NCI-H524 (cell line): Measurements from ENCODE around the gene CHAT.
A peak's percentile ranks its signal among the peaks of the same experiment; 100 is the strongest.

Source experiments
- DNase-seq, 2 experiments: peaks; one replicate each; lab custom pipeline; 2025; lab: John Stamatoyannopoulos, UW

CHAT gene

DNA sequence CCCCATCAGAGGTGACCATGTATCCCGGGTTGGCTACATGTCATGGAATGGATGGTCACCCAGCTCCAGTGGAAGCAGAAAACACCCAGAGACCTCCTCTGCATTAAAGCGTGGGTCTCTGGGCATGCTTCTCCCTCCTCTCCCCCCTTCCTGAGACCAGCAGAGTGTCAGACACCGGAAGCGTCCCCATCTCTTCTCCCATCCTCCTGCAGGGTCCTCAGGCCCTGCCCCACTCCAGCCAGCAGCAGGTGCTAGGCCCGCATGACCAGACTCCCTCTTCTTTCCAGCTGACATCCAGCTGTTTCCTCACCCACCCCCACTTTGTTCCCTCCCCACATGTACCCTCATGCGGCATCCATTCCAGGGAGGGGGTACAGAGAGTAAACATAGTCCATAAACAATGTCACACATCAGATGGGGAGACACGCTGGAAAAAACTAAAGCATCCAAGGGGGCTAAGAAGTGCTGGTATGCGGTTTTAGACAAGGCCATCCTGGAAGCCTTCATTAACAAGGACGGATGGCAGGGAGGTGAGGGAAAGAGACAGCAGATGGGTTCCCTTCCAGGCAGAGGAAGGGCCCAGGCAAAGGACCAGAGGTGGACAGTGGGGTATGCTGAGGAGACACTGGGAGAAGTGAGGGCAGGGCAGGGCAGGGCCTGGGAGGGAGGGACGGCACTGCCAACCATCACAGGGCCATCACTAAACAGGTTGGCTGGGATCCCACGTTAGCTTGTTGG is 16.2 kb upstream of the CHAT start:
- no peak for DNase-seq

DNA sequence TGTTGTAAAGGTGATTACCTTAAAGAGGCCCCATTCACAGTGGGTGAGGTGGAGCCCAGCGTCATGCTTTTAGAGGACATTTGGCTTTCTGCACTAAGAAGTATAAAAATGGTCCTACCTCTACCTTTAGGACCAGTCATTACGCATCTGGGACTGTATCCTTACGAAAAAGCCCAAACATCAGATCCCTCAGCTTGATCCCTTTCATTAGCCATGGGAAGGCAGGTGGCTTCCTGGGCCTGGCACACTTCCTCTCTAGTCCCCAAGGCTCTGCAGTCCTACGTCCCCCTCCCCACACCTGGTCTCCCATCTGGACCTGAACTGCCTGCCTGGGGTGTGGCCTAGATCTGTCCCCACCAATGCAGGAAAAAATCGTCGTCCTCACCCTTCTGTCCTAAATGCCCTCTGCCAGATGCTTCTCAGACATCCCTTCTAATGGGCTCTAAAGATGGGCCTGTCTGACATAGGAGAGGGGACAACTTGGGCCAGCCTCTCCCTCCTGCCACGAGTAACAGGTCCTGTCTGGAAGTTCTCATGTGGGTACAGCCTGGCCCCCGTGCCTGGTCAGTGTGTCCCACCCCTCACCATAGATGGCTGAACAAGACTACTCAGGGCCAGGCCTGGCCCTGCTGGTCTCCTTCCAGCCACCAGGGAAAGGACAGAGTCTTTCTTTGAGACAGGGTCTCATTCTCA is 15.5 kb upstream of the CHAT start:
- peak in 1 of 2 experiments; percentile 27 for DNase-seq

DNA sequence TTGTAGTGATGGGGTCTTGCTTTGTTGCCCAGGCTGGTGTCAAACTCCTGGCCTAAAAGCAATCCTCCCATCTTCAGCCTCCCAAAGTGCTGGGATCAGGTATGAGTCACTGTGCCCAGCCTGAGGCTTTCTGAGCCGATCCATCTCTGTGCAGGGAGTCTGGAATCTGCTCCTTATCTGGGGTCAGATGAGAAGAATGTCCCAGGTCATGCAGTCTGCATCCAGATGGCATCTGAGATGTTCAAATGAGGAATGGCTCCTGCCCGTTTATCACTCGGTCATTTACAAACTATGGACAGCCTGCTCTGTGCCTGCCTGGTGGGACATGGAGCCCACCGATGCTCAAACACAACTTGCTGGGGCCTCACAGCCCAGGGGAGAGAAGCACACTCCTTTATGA is 14.9 kb upstream of the CHAT start:
- DNase-seq = no peak

DNA sequence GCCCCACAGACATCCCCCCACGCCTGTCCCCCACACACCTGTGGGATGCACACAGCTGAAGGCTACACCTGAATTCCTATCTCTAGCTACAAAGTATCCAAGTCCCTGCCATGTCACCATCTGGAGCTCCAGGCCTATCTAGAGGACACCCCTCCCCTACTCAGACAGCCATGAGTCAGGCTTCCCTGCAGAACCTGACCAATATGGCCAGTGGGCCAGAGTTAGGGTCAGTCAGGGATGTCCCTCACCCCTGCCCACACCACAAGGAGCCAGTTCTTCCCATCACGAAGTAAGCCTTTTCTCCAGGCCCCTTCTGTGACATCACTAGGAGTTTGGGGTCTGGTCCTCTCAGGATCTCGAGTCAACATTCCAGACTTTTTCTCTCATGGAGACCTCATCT is 14.3 kb upstream of the CHAT start:
- DNase-seq = no peak

DNA sequence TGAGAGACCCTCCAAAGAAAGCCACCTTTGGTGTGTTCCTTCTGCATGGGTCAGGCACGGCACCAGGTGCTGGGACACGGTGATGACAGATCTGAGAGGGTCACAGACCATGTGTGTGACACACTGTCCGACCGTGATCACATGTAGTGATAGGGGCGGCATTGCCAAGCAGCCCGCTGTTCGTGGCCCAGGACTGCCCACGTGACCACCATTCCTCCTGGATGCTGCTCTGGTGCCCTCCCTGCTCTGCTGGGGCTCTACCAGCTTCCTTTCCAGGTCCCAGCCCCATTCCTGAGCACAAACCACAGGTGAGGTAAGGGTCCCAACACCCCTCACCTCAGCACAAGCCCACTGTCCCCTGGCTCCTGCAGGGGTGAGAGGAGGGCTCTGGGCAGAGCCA is 13.8 kb upstream of the CHAT start:
- no peak for DNase-seq

DNA sequence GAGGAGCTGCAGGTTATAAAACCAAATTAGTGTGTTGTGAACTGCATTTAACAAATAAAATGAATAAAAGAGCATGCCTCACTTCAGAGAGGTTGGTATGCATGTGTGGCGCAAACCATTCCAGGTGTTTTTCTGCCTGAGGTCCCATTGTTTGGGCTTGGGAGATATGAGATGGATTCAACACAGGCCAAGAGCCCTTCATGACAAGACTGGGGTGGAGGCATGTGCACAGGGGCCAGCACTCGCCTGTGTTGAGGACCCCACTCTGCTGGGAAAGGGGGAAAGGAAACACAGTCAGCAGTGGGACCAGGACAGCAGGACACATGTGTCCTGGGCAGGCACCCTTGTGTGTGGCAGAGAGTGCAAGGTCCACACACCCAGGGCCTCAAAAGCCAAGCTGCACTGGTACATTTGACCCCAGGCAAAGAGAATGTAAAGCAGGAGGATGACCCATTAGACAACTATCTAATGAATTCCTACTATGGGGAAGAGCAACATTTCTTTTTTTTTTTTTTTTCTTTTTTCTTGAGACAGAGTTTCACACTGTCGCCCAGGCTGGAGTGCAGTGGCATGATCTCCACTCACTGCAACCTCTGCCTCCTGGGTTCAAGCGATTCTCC is 12.9 kb upstream of the CHAT start:
- DNase-seq = no peak

DNA sequence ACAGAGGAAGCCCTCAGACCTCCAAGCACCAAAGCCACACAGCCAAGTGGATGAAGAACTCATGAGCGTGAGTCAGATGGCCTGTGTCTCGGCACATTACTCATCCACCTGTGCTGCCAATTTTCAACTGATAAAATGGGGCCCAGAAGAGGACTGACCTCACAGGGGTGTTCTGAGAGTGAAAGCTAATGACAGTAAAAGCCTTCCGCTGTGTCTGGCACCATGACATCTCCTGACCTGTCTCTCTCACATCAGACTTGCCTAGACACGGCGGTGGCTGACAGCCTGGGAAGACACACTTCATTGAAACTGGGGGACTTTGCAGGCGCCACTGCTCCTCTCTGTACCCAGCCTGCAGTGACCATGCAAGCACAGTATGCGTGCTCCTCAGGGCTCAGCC is 12.0 kb upstream of the CHAT start:
- no peak for DNase-seq

DNA sequence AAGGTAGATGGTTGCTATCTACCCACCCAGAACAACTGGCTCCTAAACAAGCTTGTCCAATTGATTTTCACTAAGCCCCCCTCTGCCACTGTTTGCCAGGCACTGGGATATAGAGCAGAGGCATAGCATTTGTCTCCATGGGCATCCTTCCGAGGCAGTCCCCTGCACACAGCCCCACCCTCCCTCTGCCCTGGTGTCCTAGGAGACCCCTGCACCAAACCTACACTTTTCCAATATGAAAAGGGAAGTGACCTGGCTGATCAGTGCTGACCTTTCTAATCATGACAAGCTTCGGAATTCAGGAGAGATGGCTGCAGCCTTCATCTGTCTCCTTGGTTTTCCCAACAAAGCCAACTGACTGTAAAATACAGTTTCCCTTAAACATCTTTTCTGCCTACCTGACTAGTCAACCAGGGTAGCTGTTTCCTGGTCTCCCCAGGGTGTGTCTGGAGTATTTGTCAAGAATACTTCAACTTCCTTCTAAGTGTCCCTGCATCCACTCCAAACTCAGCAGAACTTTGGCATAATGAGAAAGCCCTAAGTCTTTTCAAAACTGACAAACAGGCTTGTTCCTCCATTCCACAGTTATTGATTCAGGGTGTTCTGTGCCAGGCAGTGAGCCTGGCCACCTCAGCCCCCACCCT is 11.3 kb upstream of the CHAT start:
- no peak for DNase-seq

DNA sequence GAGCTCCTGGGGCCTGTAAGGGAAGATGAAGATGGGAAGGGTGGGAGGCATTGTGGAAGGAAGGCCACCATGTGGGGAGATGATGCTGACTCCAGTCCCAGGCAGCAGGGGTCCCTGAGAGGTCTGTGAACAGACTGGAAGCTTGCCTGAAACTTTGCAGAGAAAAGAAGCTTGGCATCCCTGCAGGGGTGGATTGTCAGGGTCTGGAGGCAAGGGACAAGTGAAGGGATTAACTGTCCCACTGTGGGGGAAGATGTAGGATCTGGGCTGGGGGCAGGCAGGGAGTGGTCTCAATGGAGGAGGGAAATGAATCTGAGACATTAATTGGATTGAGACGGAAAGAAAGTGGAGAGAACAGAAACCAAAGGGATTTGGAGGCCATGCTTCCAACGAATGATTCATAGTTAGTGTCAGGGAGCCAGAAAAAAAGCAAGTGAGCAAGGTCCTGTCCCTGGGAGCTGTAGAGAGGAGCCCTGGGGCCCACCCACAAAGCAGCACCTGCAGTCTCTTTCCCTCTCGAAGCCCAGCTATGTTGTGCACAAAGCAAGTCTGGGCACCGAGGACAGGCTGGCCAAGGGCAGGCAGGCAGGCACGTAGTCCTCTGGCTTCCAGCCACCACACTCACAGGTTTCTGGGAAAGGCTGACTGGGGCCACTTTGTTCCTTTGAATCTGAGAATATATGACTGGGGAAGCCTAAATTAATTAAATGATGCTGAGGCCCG is 8.5 kb upstream of the CHAT start:
- DNase-seq = no peak

DNA sequence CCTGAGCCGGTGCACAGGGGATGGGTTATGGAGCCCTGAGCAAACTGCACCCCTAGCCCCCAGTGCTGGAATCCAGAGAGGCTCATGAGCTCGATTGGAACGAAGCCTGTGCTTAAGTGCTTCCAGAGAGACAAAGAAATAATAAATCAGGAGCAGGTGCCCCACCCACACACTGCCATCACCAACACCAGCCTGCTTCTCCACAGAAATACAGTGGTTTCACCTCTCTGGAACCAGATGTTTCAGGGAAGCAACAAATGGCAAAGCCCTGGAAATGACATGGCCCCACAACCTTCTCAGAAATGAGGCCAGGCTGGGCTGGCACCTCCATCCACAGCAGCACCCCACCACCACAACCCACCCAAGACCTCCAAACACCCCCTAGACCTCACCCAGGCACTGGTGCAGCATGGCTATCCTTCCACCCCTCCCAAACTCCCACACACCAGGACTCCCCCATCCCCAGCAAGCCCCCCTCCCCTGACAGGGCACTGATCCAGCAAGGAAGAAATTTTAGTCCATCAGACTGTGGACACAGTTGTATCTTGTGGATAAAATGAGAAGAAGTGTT is 7.8 kb upstream of the CHAT start:
- DNase-seq = no peak

DNA sequence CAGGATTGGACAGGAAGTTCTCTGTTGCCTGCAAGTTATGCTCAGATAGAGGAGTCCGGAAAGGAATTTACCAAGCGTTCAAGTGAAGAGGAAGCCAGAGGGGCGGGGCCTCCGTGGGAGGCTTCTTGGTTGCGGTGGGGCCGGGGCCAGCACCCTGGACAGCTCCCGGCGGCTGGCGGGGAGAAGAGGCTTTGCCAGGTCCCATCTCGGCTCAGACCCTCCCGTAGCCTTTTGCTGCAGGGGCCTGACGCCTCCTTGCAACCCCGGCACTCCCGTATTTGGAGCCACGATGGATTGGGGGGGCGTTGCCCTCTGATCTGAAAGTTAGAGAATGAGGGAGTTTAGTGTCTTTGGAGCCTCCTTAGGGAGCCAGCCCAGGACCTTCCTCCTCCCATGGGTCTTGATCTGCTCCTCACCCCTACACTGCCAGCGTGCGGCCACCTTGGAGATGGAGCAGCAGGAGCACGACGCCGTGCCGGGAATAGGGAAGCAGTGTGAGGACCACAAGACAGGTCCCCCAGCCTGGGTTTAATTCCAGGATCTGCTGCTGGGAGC is 6.8 kb upstream of the CHAT start:
- DNase-seq = no peak

DNA sequence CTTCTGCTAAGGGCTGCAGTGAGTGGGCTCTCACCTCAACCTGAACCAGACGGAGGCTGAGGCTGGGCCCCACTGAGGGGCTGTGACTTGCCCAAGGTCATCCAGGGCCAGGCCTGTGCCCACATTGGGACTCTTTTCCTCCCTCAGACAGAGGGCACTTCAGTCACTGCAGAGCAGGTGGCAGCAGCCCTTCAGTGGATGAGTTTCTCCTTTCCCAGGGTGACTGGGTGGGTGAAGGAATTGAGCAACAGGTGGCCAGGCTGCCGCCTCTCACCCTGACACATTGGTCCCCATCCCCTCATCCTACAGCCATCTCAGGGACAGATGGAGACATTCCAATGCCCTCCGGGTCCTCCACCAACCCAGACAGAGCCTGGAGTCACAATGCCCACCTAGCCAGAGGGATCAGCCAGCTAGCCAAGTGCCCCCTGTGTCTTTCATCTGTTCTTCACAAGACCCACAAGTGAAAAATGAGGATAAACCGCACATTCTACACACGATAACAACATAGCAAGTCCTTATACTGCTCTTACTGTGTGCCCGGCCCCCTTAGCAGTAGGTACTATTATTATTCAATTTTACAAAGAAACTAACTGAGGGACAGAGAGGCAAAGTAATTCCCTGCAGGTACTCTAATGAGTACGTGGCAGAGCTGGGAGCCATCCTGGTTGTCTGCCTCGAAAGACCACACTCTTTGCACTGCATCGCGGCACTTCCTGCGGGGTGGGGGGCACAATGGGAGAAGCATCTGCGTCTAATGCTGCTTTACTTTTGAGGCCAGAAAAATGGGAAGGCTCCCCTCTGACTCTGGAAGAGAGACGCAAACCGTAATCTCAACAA is 5.5 kb upstream of the CHAT start:
- DNase-seq = peak; percentile 54 to 61

DNA sequence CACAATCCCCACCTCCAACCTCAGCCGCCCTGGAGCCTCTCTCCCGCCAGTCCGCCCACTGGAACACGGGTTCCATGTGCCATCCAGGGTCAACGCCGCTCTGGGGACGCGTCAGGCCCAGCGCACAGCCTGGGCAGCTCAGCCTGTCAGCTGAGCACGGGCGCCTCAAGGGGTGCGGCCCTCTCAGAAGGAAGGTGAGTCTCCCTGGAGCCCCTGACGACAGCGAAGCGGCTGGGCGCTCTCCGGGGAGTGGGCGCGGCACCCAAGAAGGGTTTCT is 4.9 kb upstream of the CHAT start:
- DNase-seq = no peak

DNA sequence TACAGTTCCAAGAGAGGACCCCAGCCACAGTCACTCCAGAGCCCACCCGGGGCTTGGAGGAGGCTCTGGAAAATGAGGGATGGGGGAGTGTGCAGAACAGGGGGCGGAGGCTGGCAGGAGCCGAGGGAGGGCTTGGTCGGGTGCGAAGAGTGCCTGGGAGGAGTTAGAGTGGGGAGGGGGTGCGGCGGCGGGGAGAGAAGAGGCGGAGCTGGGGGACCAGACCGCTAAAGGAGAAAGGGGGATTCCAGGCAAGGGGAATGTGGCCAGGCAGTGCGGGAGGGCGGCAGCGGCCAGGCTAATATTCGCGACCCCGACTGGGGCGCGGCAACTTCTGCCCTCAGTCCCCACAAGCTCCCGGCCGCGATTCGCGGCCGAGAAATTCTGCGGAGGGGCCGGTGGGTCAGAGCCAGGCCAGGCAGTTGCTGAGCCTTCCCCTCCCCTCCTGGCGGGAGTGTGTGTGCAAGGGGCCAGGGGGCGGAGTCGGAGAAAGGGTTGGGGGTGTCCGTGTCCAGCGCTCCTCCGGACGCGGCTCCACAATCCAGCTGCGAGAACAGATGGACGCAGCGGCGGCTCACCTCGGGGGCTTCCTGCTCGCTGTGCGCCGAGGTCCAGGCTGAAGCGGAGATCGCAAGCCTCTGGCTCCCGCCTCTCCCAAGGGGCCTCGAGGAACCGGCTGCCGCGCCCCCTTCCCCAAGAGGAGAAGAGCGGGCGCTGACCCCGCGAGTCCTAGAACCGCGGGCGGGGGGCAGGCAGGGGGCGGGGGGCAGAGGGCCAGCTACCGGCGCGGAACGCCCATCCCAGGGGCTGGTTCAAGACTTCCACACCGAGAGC is 4.3 kb upstream of the CHAT start:
- DNase-seq = no peak

DNA sequence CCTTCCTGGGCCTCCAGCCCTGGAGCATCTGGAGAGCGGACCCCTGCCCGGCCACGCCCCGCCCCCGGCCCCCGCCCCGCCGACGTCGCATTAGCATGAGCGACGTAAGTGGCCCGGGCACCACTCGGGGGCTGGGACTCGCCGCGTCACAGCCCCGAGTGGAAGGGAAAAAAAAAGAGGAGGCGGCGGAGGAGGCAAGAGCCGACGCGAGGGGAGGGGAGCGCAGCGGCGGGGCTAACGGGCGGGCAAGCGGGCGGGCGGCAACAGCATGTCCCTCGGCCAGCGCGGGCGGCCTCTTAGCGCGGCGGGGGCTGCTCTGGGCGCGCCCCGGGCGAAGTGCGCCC is 3.8 kb upstream of the CHAT start, which contains the start of gene SLC18A3:
TSS of gene SLC18A3 (plus strand) at position 197 of the 344 bp plus-strand sequence. CDS start 431 bp downstream, outside the sequence.
- DNase-seq = no peak

DNA sequence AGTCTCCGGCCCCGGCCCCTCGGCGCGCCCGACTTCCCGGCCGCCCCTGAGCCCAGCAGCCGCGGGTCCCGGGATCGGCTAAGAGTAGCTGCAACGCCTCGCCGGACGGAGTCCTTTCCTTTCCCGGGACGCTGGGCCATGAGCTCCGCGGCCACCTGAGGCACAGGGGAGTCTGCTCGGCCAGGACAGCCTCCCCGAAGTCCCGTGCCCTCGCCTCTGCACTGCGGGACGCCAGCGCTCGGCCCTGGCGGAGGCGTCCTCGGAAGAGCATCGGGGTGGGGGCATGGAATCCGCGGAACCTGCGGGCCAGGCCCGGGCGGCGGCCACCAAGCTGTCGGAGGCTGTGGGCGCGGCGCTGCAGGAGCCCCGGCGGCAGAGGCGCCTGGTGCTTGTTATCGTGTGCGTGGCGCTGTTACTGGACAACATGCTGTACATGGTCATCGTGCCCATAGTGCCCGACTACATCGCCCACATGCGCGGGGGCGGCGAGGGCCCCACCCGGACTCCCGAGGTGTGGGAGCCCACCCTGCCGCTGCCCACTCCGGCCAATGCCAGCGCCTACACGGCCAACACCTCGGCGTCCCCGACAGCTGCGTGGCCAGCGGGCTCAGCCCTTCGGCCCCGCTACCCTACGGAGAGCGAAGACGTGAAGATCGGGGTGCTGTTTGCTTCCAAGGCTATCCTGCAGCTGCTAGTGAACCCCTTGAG is 3.2 kb upstream of the CHAT start:
- no peak for DNase-seq

DNA sequence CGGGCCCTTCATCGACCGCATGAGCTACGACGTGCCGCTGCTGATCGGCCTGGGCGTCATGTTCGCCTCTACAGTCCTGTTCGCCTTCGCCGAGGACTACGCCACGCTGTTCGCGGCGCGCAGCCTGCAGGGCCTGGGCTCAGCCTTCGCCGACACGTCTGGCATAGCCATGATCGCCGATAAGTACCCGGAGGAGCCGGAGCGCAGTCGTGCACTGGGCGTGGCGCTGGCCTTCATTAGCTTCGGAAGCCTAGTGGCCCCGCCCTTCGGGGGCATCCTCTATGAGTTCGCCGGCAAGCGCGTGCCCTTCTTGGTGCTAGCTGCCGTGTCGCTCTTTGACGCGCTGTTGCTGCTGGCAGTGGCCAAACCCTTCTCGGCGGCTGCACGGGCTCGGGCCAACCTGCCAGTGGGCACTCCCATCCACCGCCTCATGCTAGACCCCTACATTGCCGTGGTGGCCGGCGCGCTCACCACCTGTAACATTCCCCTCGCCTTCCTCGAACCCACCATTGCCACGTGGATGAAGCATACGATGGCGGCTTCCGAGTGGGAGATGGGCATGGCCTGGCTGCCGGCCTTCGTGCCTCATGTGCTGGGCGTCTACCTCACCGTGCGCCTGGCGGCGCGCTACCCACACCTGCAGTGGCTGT is 2.5 kb upstream of the CHAT start:
- peak in 1 of 2 experiments; percentile 34 for DNase-seq

DNA sequence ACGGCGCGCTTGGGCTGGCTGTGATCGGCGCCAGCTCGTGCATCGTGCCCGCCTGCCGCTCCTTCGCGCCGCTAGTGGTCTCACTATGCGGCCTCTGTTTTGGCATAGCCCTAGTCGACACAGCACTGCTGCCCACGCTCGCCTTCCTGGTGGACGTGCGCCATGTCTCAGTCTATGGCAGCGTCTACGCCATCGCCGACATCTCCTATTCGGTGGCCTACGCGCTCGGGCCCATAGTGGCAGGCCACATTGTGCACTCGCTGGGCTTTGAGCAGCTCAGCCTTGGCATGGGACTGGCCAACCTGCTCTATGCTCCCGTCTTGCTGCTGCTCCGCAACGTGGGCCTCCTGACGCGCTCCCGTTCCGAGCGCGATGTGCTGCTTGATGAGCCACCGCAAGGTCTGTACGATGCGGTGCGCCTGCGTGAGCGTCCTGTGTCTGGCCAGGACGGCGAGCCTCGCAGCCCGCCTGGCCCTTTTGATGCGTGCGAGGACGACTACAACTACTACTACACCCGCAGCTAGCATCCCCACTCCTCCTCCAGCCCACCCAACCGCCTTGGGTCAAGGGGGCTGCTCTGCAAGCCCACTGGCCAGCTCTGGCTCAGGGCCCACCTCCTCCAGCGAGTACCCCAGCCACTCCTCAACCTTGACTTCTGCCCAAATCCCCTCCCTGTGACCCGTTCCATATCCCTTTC is 1.9 kb upstream of the CHAT start:
- DNase-seq = no peak
